ENCODE results near the gene KMT5B. TPM values are rescaled to one million over a fixed set of nuclear protein-coding genes. Genes with fewer than 3 reads are reported as not detected.

The KMT5B gene
- total RNA-seq, 5 donors from 2014 or later (not counting 1 experiment from before 2014, with no cell fraction given) = 35.1 to 56.6 (median 48.5) TPM

- Mint-ChIP-seq H3K4me3 (no peak overlapping the region), H3K4me1 (peaks cover 0 to 9% (median 2%) of the 10 kb centered on the region in 3 donors), H3K9me3 (no peaks in the 10 kb centered on the region), H3K27me3 (no peaks in the 10 kb centered on the region), H3K36me3 (no peaks in the 10 kb centered on the region), H3K27ac (no peak overlapping the region)
- no peak for DNase-seq
- no peaks in the 10 kb centered on the region for H3K36me3 ChIP-seq (ENCODE audit: control insufficient read depth in 2 of 2, extremely low read depth in 1 of 2, insufficient read depth in 1 of 2, low read length in 1 of 2)
- ATAC-seq (replicated peaks in 1 of 4) = no peak
- POLR2A ChIA-PET = no interaction called here
- no peaks in the 10 kb centered on the region for H3K9me3 ChIP-seq
- peaks cover 0 to 21% of the 10 kb centered on the region in 2 experiments for H3K27me3 ChIP-seq (replicated peaks in 1 of 2; ENCODE audit: control insufficient read depth in 2 of 2, extremely low read depth in 1 of 2, insufficient read depth in 2 of 2, low read length in 1 of 2)
- CTCF ChIA-PET = no interaction called here
- no peak overlapping the region for H3K4me3 ChIP-seq (ENCODE audit: control insufficient read depth in 1 of 2, extremely low read depth in 1 of 2, low read length in 1 of 2)
- 93% methylated on average over 13 of the region's 18 CpGs for WGBS (ENCODE audit: insufficient coverage)
- H3K27ac ChIP-seq (ENCODE audit: low read length) = no peak overlapping the region
- no peaks in the 10 kb centered on the region for H3K4me1 ChIP-seq (ENCODE audit: control insufficient read depth in 1 of 2, extremely low read depth in 1 of 2, insufficient read depth in 2 of 2, low read length in 2 of 2)
These were observed 64.9 kb downstream of the KMT5B start for GRCh38 chr11:68148071-68148805.

- peaks cover 4 to 6% (median 4%) of the 10 kb centered on the region in 3 donors for H3K4me1 Mint-ChIP-seq
- H3K4me1 ChIP-seq (ENCODE audit: control insufficient read depth in 1 of 2, extremely low read depth in 1 of 2, insufficient read depth in 2 of 2, low read length in 2 of 2) = peaks cover under 1 to 8% of the 10 kb centered on the region in 2 experiments
- DNase-seq (no peak), ATAC-seq (replicated peaks in 1 of 4) (no peak)
- H3K4me3 ChIP-seq (ENCODE audit: control insufficient read depth in 1 of 2, extremely low read depth in 1 of 2, low read length in 1 of 2) = no peak overlapping the region
- no peaks in the 10 kb centered on the region for H3K9me3 Mint-ChIP-seq
- no peaks in the 10 kb centered on the region for H3K9me3 ChIP-seq
- H3K27me3 Mint-ChIP-seq = no peaks in the 10 kb centered on the region
- H3K36me3 Mint-ChIP-seq = no peaks in the 10 kb centered on the region
- POLR2A ChIA-PET = no interaction called here
- H3K27ac Mint-ChIP-seq = no peak overlapping the region
- CTCF ChIA-PET = no interaction called here
- H3K27ac ChIP-seq (ENCODE audit: low read length) = no peak overlapping the region
- H3K36me3 ChIP-seq (ENCODE audit: control insufficient read depth in 2 of 2, extremely low read depth in 1 of 2, insufficient read depth in 1 of 2, low read length in 1 of 2) = no peaks in the 10 kb centered on the region
- H3K27me3 ChIP-seq (replicated peaks in 1 of 2; ENCODE audit: control insufficient read depth in 2 of 2, extremely low read depth in 1 of 2, insufficient read depth in 2 of 2, low read length in 1 of 2) = peaks cover 0 to 27% of the 10 kb centered on the region in 2 experiments
- WGBS (ENCODE audit: insufficient coverage) = 79% methylated on average over 10 of the region's 13 CpGs
- H3K4me3 Mint-ChIP-seq = no peak overlapping the region
These were observed 66.2 kb downstream of the KMT5B start for GRCh38 chr11:68146704-68147474.

DNA sequence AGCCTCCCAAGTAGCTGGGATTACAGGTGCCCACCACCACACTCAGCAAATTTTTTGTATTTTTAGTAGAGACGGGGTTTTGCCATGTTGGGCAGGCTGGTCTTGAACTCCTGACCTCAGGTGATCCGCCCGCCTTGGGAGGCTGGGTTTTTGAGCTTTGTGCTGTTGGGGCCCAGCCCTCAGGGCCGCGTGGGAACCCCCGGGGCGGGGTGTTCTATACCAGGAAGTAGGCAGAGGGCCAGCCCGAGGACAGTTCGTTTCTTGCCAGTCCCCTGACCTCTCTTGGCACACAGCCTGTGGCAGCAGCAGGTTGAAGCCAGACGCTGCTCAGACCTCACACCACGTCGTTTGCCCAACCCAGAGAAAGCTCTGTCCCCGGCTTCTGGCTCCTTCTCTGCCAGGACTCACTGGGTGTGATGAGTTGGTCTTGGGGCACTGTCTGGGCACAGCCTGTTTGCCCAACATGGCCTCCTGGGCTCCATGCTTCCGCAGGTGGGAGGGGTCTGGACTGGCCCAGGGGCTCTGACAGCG lies 67.0 kb downstream of the KMT5B start:
- no peak overlapping the region for H3K4me3 Mint-ChIP-seq
- H3K36me3 ChIP-seq (ENCODE audit: control insufficient read depth in 2 of 2, extremely low read depth in 1 of 2, insufficient read depth in 1 of 2, low read length in 1 of 2) = no peaks in the 10 kb centered on the region
- CTCF ChIA-PET = no interaction called here
- H3K27me3 Mint-ChIP-seq = no peaks in the 10 kb centered on the region
- POLR2A ChIA-PET = no interaction called here
- H3K27ac Mint-ChIP-seq = no peak overlapping the region
- H3K4me1 ChIP-seq (ENCODE audit: control insufficient read depth in 1 of 2, extremely low read depth in 1 of 2, insufficient read depth in 2 of 2, low read length in 2 of 2) = peaks cover 3 to 17% of the 10 kb centered on the region in 2 experiments
- WGBS (ENCODE audit: insufficient coverage) = 65% methylated on average over 10 of the region's 15 CpGs
- H3K27me3 ChIP-seq (replicated peaks in 1 of 2; ENCODE audit: control insufficient read depth in 2 of 2, extremely low read depth in 1 of 2, insufficient read depth in 2 of 2, low read length in 1 of 2) = peaks cover 0 to 31% of the 10 kb centered on the region in 2 experiments
- ATAC-seq (replicated peaks in 1 of 4) (no peak), DNase-seq (peak in 2 of 35 experiments; percentile 23 to 30)
- H3K27ac ChIP-seq (ENCODE audit: low read length) = no peak overlapping the region
- no peaks in the 10 kb centered on the region for H3K9me3 ChIP-seq
- H3K4me3 ChIP-seq (ENCODE audit: control insufficient read depth in 1 of 2, extremely low read depth in 1 of 2, low read length in 1 of 2) = no peak overlapping the region
- no peaks in the 10 kb centered on the region for H3K9me3 Mint-ChIP-seq
- H3K36me3 Mint-ChIP-seq = no peaks in the 10 kb centered on the region
- H3K4me1 Mint-ChIP-seq = peaks cover 10 to 11% (median 10%) of the 10 kb centered on the region in 3 donors

GRCh38 chr11:68145120-68145866 lies 67.8 kb downstream of the KMT5B start:
- 95% methylated on average over 8 of the region's 14 CpGs for WGBS (ENCODE audit: insufficient coverage)
- DNase-seq (no peak), ATAC-seq (replicated peaks in 1 of 4) (no peak)
- POLR2A ChIA-PET = no interaction called here
- H3K9me3 ChIP-seq = no peaks in the 10 kb centered on the region
- Mint-ChIP-seq H3K4me1 (peaks cover 10 to 15% (median 13%) of the 10 kb centered on the region in 3 donors), H3K4me3 (peak overlapping the region in 1 of 3 donors; percentile 17), H3K27ac (no peak overlapping the region), H3K9me3 (no peaks in the 10 kb centered on the region), H3K36me3 (no peaks in the 10 kb centered on the region), H3K27me3 (no peaks in the 10 kb centered on the region)
- no peak overlapping the region for H3K27ac ChIP-seq (ENCODE audit: low read length)
- H3K27me3 ChIP-seq (replicated peaks in 1 of 2; ENCODE audit: control insufficient read depth in 2 of 2, extremely low read depth in 1 of 2, insufficient read depth in 2 of 2, low read length in 1 of 2) = peaks cover 0 to 31% of the 10 kb centered on the region in 2 experiments
- no peak overlapping the region for H3K4me3 ChIP-seq (ENCODE audit: control insufficient read depth in 1 of 2, extremely low read depth in 1 of 2, low read length in 1 of 2)
- CTCF ChIA-PET = no interaction called here
- H3K36me3 ChIP-seq (ENCODE audit: control insufficient read depth in 2 of 2, extremely low read depth in 1 of 2, insufficient read depth in 1 of 2, low read length in 1 of 2) = no peaks in the 10 kb centered on the region
- peaks cover 3 to 17% of the 10 kb centered on the region in 2 experiments for H3K4me1 ChIP-seq (ENCODE audit: control insufficient read depth in 1 of 2, extremely low read depth in 1 of 2, insufficient read depth in 2 of 2, low read length in 2 of 2)

- WGBS (ENCODE audit: insufficient coverage) = 100% methylated on average over 1 of the region's 4 CpGs
- peaks cover 10 to 15% (median 13%) of the 10 kb centered on the region in 3 donors for H3K4me1 Mint-ChIP-seq
- Histone ChIP-seq H3K36me3 (ENCODE audit: control insufficient read depth in 2 of 2, extremely low read depth in 1 of 2, insufficient read depth in 1 of 2, low read length in 1 of 2) (no peaks in the 10 kb centered on the region), H3K4me3 (ENCODE audit: control insufficient read depth in 1 of 2, extremely low read depth in 1 of 2, low read length in 1 of 2) (no peak overlapping the region), H3K27ac (ENCODE audit: low read length) (no peak overlapping the region), H3K4me1 (ENCODE audit: control insufficient read depth in 1 of 2, extremely low read depth in 1 of 2, insufficient read depth in 2 of 2, low read length in 2 of 2) (peaks cover 3 to 17% of the 10 kb centered on the region in 2 experiments), H3K27me3 (replicated peaks in 1 of 2; ENCODE audit: control insufficient read depth in 2 of 2, extremely low read depth in 1 of 2, insufficient read depth in 2 of 2, low read length in 1 of 2) (peaks cover 0 to 25% of the 10 kb centered on the region in 2 experiments), H3K9me3 (no peaks in the 10 kb centered on the region)
- DNase-seq (no peak), ATAC-seq (replicated peaks in 1 of 4) (no peak)
- no peaks in the 10 kb centered on the region for H3K36me3 Mint-ChIP-seq
- no peak overlapping the region for H3K27ac Mint-ChIP-seq
- POLR2A ChIA-PET = no interaction called here
- CTCF ChIA-PET = interaction anchor here in 1 of 2 donors (0.5 kb wide), 1 partner anchor 1041 kb away, joined by 3 read pairs; no protein-coding TSS in a partner anchor
- no peaks in the 10 kb centered on the region for H3K9me3 Mint-ChIP-seq
- H3K4me3 Mint-ChIP-seq = no peak overlapping the region
- no peaks in the 10 kb centered on the region for H3K27me3 Mint-ChIP-seq
These were observed 69.8 kb downstream of the KMT5B start for GRCh38 chr11:68143310-68143689.

Data from T-cell (primary cell).